Adrenal gland (tissue), 12 donors: ENCODE data around the gene PERM1. TPM values are rescaled to one million over a fixed set of nuclear protein-coding genes. Genes with fewer than 3 reads are reported as not detected.

Experiments
- DNase-seq, 7 donors: peaks; one replicate each; pipeline ENCODE4 v3.0.0-alpha.2; 2019 to 2020
- H3K27ac ChIP-seq, 5 donors: fragments of 200-600 bp; sonication (generic) in 4 of 5; 1 replicate in 3 of 5; 2 replicates in 2 of 5; pipeline versions ENCODE4 v1.5.1 to v1.8.0; 2016 to 2020; ENCODE audit warnings: mild to moderate bottlenecking in 1 of 5
- H3K27me3 ChIP-seq: fragments of 200-600 bp; 2 replicates; pipeline ENCODE4 v1.8.0; 2021
- H3K36me3 ChIP-seq, 2 donors: fragments of 200-600 bp; replicated peaks in 1 of 2; 1 replicate in 1 of 2; 2 replicates in 1 of 2; pipeline versions ENCODE4 v1.5.1 to v1.8.0; 2018 to 2022
- H3K4me1 ChIP-seq, 2 donors: fragments of 200-600 bp; replicated peaks in 1 of 2; 1 replicate in 1 of 2; 2 replicates in 1 of 2; pipeline versions ENCODE4 v1.5.1 to v1.8.0; 2018 to 2021
- H3K4me3 ChIP-seq, 4 donors: fragments of 200-600 bp; sonication (generic) in 3 of 4; one replicate each; pipeline ENCODE4 v1.5.1; 2016 to 2018
- H3K9me3 ChIP-seq, 3 donors: fragments of 200-600 bp; sonication (generic) in 1 of 3; replicated peaks in 1 of 3; 1 replicate in 2 of 3; 2 replicates in 1 of 3; pipeline versions ENCODE4 v1.5.1 to v1.8.0; 2016 to 2021
- CTCF ChIP-seq, 6 experiments: fragments of 450-650 bp in 4 of 6; fragments of 200-600 bp in 2 of 6; sonication (generic) in 1 of 6; IDR thresholded peaks; 1 replicate in 5 of 6; 2 replicates in 1 of 6; pipeline versions ENCODE4 v1.5.1 to v1.8.0; 2016 to 2021; ENCODE audit warnings: antibody characterized with exemption in 6 of 6, mild to moderate bottlenecking in 2 of 6, moderate library complexity in 1 of 6
- POLR2A ChIP-seq, 2 donors: fragments of 450-650 bp; IDR thresholded peaks; one replicate each; pipeline ENCODE4 v1.6.1; 2017; ENCODE audit warnings: antibody characterized with exemption in 2 of 2, mild to moderate bottlenecking in 2 of 2, moderate library complexity in 1 of 2
- WGBS, 4 donors: extraction: QIAGEN DNeasy Blood & Tissue Kit in 2 of 4; methylation state at CpG; one replicate each; pipeline versions ENCODE4 v1.1.5 to v1.1.7; 2013 to 2017; 5-methylcytosine and 5-hydroxymethylcytosine counted together
- intact Hi-C, 2 donors: fragments of 100-400 bp; cut with DNase I; formaldehyde crosslinking; loops; one replicate each; pipeline versions ENCODE4 v1.14.1 to v1.15.0; 2022 to 2023
- polyA plus RNA-seq, 3 donors: library from polyadenylated mRNA; stranded (reverse); fragments of 200-250 nt in 2 of 3; fragments of 350-450 nt in 1 of 3; fragmentation: Illumina TruSeq in 1 of 3; extraction: RNeasy Lipid Tissue Mini Kit (QIAGEN cat#74804) in 1 of 3; gene quantifications; one replicate each; pipeline ENCODE4 v1.2.3, GENCODE V29; 2013 to 2014
- total RNA-seq, 9 donors: library from RNA; depleted of rRNA in 4 of 9; stranded (reverse); fragments of >200 nt in 4 of 9; fragments of 120-200 nt in 1 of 9; fragmentation: NEBNext Ultra II Directional in 1 of 9; extraction: Animal tissue kit (Norgen Biotek cat#: 25700) in 1 of 9; gene quantifications; one replicate each; pipeline versions ENCODE4 v1.1.0 to v1.2.4, GENCODE V29; 2013 to 2023
- donor health status: healthy with polysubstance abuse.
- donor health status: Bipolar disorder and iron deficiency.
- donor health status: DM: yes; HTN: yes; CAD: no.
- donor health status: DM: no; HTN: no; CAD: no.
- donor health status: DM: no; HTN: no; CAD: no.
- donor health status: DM: yes; HTN: yes; CAD: no.

The PERM1 gene
- total and polyA plus RNA-seq, 12 donors, result 0.13 to 0.88 (median 0.25) TPM; not detected in 5

GRCh38 chr1:969260-969855, 12.5 kb downstream of the PERM1 start:
- H3K4me3 ChIP-seq, result no peak overlapping the region
- H3K27ac ChIP-seq, result no peak overlapping the region
- WGBS, 4 donors, result 68 to 74% (median 72%) methylated on average over 15 of the region's 15 CpGs
- H3K27me3 ChIP-seq, result peaks cover 43% of the 10 kb centered on the region
- H3K4me1 ChIP-seq, result peaks cover 14 to 15% of the 10 kb centered on the region in 2 donors
- no peaks in the 10 kb centered on the region for H3K9me3 ChIP-seq
- TF ChIP-seq POLR2A (IDR thresholded peaks at IDR 0.05) (no peak), CTCF (IDR thresholded peaks at IDR 0.05) (no peak)
- H3K36me3 ChIP-seq, result no peaks in the 10 kb centered on the region
- intact Hi-C loops, result no loop called here
- no peak for DNase-seq

- no peak for TF ChIP-seq CTCF (IDR thresholded peaks at IDR 0.05)
- no peak for TF ChIP-seq POLR2A (IDR thresholded peaks at IDR 0.05)
- no peak for DNase-seq
- Histone ChIP-seq H3K4me1 (peaks cover 14 to 15% of the 10 kb centered on the region in 2 donors), H3K36me3 (no peaks in the 10 kb centered on the region), H3K4me3 (no peak overlapping the region), H3K27ac (no peak overlapping the region), H3K27me3 (peaks cover 26% of the 10 kb centered on the region), H3K9me3 (no peaks in the 10 kb centered on the region)
- 73 to 76% (median 74%) methylated on average over 2 to 23 of the region's 23 CpGs for WGBS, 4 donors
- intact Hi-C loops, result no loop called here
Measured at GRCh38 chr1:967466-968343, 14.2 kb downstream of the PERM1 start.

- intact Hi-C loops, result no loop called here
- H3K4me3 ChIP-seq, result peak overlapping the region; percentile 11 to 73 (median 56)
- DNase-seq, result peak; percentile 52 to 80 (median 71)
- TF ChIP-seq CTCF (IDR thresholded peaks at IDR 0.05) (no peak), POLR2A (IDR thresholded peaks at IDR 0.05) (peak in 1 of 2 donors; percentile 61)
- no peaks in the 10 kb centered on the region for H3K9me3 ChIP-seq
- H3K36me3 ChIP-seq, result no peaks in the 10 kb centered on the region
- H3K27ac ChIP-seq, result peak overlapping the region in 4 of 5 donors; percentile 49 to 86 (median 82)
- peaks cover 14 to 15% of the 10 kb centered on the region in 2 donors for H3K4me1 ChIP-seq
- H3K27me3 ChIP-seq, result peaks cover 17% of the 10 kb centered on the region
- 0 to 2% (median 0%) methylated on average over 4 to 60 of the region's 60 CpGs for WGBS, 4 donors
Measured at GRCh38 chr1:966704-967300, 15.1 kb downstream of the PERM1 start.

- H3K4me3 ChIP-seq, result peak within 1 kb of the TSS; percentile 11 to 73 (median 56)
- 4 to 13% (median 8%) methylated on average over 10 to 31 of the region's 31 CpGs; no CpG with 5 or more reads in 1 of the 4 donors for WGBS, 4 donors
- H3K4me1 ChIP-seq, result peaks cover 14 to 15% of the 10 kb centered on the region in 2 donors
- intact Hi-C loops, result no loop called here
- H3K9me3 ChIP-seq, result no peaks in the 10 kb centered on the region
- H3K27ac ChIP-seq, result peak within 1 kb of the TSS in 4 of 5 donors; percentile 49 to 86 (median 82)
- peak in 4 of 7 donors; percentile 59 to 76 (median 65) for DNase-seq
- no peak for TF ChIP-seq CTCF (IDR thresholded peaks at IDR 0.05)
- TF ChIP-seq POLR2A (IDR thresholded peaks at IDR 0.05), result no peak
- peaks cover 12% of the 10 kb centered on the region for H3K27me3 ChIP-seq
- no peaks in the 10 kb centered on the region for H3K36me3 ChIP-seq
Measured at GRCh38 chr1:966135-966703, 15.7 kb downstream of the PERM1 start, which contains the start of gene PLEKHN1. TSS of gene PLEKHN1 (plus strand) at chr1:966482. CDS start at chr1:966532, 50 bp downstream.
